ENCODE data around the gene CEP162. TPM values are rescaled to one million over a fixed set of nuclear protein-coding genes. Genes with fewer than 3 reads are reported as not detected.

CEP162 gene, protein sequence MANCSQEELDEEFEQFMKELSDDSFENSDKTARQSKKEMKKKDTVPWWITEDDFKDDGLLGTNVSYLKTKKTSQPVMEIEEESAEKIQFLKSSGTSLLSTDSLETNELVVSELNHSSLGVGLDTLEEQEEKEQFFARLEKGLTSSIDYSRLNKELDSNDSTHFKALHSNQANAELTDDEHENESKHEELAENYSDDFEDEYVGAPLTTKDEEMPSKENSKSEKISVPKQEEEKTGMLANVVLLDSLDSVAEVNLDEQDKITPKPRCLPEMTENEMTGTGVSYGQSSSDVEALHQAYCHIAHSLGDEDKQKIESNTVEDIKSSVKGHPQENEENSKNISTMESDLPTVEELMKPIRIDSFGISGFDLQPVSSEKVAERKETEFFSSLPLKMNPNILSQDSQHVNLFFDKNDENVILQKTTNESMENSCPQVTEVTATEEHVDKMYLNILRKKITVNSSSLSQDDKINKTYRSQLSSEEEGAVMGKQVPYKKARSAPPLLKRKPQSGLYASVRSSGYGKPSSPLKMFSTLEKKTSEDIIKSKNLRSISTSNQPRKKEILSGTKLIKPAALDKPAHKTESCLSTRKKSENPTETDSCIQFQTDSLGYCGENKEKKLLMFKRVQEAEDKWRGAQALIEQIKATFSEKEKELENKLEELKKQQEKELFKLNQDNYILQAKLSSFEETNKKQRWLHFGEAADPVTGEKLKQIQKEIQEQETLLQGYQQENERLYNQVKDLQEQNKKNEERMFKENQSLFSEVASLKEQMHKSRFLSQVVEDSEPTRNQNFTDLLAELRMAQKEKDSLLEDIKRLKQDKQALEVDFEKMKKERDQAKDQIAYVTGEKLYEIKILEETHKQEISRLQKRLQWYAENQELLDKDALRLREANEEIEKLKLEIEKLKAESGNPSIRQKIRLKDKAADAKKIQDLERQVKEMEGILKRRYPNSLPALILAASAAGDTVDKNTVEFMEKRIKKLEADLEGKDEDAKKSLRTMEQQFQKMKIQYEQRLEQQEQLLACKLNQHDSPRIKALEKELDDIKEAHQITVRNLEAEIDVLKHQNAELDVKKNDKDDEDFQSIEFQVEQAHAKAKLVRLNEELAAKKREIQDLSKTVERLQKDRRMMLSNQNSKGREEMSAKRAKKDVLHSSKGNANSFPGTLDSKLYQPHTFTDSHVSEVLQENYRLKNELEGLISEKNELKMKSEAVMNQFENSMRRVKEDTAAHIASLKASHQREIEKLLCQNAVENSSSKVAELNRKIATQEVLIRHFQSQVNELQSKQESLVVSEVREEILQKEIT (N-terminal part only)
- total RNA-seq (2014; rRNA removed; shearing (Covaris generic)), result 9.2 and 12.4 TPM in 2 replicates
- polyA plus RNA-seq (2016; fragmentation: Nextera tagmentation; extraction: Ambion mirVana), result 9.2 and 15.4 TPM in 2 replicates
- long read RNA-seq, partial matches to known transcripts, result 3 of 4 reads
- long read RNA-seq, other reads (novel, unspliced or antisense), result 1 of 4 reads

DNA sequence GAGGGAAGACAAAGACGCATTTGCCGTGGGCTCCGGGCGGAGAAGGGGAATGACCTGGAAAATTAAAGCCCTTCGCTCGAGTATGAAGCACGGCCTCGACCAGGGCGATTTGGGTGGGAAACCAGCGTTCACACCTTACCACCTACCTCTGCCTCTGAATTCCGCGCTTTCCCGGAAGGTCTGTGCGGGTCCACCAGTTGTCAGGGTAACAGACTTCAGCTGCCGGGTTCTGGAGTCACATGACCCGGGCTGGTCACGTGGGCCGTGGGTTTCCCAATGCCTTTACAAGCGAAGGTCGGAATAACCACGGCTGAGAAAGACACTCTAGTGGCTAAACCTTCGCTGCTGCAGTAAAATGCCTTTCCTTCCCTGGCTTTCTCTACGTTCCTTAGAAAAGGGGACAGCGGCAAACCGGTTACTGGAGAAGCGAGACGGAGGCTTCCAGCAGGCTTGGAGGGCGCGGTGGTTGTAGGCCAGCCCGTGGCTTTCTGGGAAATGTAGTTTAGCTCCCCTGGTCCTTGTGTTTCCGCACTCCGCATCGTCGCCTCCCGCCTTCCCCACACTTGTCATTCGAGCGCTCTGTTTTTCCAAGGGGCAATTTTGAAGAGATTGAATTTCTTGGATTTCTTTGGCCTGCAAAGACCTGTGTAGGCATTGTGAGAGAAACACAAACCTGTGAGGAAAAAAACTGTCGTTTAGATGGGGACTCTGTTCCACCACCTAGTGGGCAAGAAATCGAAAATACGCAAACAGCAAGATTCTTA, at the start of gene CEP162:
Gene CEP162, minus strand, starts transcription at position 210 of the 764 bp plus-strand sequence. CDS start 1,250 bp downstream, outside the sequence.
- Histone ChIP-seq H3F3A (replicated peaks; ENCODE audit: low read depth) (no peaks in the 10 kb centered on the region), H3K27ac (ENCODE audit: low read depth) (no peak within 1 kb of the TSS), H3K36me3 (ENCODE audit: insufficient read depth) (no peaks in the 10 kb centered on the region), H3K4me2 (peak within 1 kb of the TSS; percentile 89), H4K20me1 (replicated peaks; ENCODE audit: insufficient read depth) (no peaks in the 10 kb centered on the region), H3K79me2 (replicated peaks; ENCODE audit: insufficient read depth) (no peaks in the 10 kb centered on the region), H3K27me3 (ENCODE audit: insufficient read depth) (peaks cover 8% of the 10 kb centered on the region; the same call in 1 of the 2 replicates), H3K4me3 (peak within 1 kb of the TSS; percentile 85), H2AFZ (peak within 1 kb of the TSS; percentile 94), H3K4me1 (ENCODE audit: insufficient read depth) (0 out of 2 replicates have a peak, but pooled peaks cover 6% of the 10 kb centered on the region), H3K9me2 (ENCODE audit: insufficient read depth) (no peaks in the 10 kb centered on the region)
- ATAC-seq, result peak; percentile 98
- no peaks in the 10 kb centered on the region; the same call in 2 of the 3 replicates for H3K36me3 Mint-ChIP-seq (ENCODE audit: low read depth)
- peaks cover 2% of the 10 kb centered on the region for H3K27me3 Mint-ChIP-seq (ENCODE audit: insufficient read depth, low read depth, poor library complexity)
- peak within 1 kb of the TSS; percentile 79 for H3K27ac Mint-ChIP-seq
- DNase-seq (ENCODE audit: low spot score), result peak; percentile 96
- no peaks in the 10 kb centered on the region for H3K9me3 Mint-ChIP-seq
- H3K4me3 Mint-ChIP-seq, result peak within 1 kb of the TSS; percentile 95
- H3K4me1 Mint-ChIP-seq, result peaks cover 2% of the 10 kb centered on the region; the same call in 1 of the 3 replicates
- no peak for TF ChIP-seq ZNF331 (CRISPR knock-in tag; IDR thresholded peaks at IDR 0.05; ENCODE audit: low read depth)
- TF ChIP-seq POLR2AphosphoS5 (IDR thresholded peaks at IDR 0.05; ENCODE audit: low read depth), result 0 out of 2 replicates have a peak, but pooled peaks have one; percentile 35
- TF ChIP-seq STAT1 (IDR thresholded peaks at IDR 0.05; ENCODE audit: unreplicated experiment), result no peak
- no peak for TF ChIP-seq JUNB (IDR thresholded peaks at IDR 0.05; ENCODE audit: unreplicated experiment)
- TF ChIP-seq, protein P1, sequence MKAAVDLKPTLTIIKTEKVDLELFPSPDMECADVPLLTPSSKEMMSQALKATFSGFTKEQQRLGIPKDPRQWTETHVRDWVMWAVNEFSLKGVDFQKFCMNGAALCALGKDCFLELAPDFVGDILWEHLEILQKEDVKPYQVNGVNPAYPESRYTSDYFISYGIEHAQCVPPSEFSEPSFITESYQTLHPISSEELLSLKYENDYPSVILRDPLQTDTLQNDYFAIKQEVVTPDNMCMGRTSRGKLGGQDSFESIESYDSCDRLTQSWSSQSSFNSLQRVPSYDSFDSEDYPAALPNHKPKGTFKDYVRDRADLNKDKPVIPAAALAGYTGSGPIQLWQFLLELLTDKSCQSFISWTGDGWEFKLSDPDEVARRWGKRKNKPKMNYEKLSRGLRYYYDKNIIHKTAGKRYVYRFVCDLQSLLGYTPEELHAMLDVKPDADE (IDR thresholded peaks at IDR 0.05), result peak; percentile 77
- TF ChIP-seq, protein P2, sequence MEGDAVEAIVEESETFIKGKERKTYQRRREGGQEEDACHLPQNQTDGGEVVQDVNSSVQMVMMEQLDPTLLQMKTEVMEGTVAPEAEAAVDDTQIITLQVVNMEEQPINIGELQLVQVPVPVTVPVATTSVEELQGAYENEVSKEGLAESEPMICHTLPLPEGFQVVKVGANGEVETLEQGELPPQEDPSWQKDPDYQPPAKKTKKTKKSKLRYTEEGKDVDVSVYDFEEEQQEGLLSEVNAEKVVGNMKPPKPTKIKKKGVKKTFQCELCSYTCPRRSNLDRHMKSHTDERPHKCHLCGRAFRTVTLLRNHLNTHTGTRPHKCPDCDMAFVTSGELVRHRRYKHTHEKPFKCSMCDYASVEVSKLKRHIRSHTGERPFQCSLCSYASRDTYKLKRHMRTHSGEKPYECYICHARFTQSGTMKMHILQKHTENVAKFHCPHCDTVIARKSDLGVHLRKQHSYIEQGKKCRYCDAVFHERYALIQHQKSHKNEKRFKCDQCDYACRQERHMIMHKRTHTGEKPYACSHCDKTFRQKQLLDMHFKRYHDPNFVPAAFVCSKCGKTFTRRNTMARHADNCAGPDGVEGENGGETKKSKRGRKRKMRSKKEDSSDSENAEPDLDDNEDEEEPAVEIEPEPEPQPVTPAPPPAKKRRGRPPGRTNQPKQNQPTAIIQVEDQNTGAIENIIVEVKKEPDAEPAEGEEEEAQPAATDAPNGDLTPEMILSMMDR (conservative IDR thresholded peaks at IDR 0.05; ENCODE audit: low read depth in 2 of 2), result peak; percentile 45 to 76
- TF ChIP-seq, protein P3, sequence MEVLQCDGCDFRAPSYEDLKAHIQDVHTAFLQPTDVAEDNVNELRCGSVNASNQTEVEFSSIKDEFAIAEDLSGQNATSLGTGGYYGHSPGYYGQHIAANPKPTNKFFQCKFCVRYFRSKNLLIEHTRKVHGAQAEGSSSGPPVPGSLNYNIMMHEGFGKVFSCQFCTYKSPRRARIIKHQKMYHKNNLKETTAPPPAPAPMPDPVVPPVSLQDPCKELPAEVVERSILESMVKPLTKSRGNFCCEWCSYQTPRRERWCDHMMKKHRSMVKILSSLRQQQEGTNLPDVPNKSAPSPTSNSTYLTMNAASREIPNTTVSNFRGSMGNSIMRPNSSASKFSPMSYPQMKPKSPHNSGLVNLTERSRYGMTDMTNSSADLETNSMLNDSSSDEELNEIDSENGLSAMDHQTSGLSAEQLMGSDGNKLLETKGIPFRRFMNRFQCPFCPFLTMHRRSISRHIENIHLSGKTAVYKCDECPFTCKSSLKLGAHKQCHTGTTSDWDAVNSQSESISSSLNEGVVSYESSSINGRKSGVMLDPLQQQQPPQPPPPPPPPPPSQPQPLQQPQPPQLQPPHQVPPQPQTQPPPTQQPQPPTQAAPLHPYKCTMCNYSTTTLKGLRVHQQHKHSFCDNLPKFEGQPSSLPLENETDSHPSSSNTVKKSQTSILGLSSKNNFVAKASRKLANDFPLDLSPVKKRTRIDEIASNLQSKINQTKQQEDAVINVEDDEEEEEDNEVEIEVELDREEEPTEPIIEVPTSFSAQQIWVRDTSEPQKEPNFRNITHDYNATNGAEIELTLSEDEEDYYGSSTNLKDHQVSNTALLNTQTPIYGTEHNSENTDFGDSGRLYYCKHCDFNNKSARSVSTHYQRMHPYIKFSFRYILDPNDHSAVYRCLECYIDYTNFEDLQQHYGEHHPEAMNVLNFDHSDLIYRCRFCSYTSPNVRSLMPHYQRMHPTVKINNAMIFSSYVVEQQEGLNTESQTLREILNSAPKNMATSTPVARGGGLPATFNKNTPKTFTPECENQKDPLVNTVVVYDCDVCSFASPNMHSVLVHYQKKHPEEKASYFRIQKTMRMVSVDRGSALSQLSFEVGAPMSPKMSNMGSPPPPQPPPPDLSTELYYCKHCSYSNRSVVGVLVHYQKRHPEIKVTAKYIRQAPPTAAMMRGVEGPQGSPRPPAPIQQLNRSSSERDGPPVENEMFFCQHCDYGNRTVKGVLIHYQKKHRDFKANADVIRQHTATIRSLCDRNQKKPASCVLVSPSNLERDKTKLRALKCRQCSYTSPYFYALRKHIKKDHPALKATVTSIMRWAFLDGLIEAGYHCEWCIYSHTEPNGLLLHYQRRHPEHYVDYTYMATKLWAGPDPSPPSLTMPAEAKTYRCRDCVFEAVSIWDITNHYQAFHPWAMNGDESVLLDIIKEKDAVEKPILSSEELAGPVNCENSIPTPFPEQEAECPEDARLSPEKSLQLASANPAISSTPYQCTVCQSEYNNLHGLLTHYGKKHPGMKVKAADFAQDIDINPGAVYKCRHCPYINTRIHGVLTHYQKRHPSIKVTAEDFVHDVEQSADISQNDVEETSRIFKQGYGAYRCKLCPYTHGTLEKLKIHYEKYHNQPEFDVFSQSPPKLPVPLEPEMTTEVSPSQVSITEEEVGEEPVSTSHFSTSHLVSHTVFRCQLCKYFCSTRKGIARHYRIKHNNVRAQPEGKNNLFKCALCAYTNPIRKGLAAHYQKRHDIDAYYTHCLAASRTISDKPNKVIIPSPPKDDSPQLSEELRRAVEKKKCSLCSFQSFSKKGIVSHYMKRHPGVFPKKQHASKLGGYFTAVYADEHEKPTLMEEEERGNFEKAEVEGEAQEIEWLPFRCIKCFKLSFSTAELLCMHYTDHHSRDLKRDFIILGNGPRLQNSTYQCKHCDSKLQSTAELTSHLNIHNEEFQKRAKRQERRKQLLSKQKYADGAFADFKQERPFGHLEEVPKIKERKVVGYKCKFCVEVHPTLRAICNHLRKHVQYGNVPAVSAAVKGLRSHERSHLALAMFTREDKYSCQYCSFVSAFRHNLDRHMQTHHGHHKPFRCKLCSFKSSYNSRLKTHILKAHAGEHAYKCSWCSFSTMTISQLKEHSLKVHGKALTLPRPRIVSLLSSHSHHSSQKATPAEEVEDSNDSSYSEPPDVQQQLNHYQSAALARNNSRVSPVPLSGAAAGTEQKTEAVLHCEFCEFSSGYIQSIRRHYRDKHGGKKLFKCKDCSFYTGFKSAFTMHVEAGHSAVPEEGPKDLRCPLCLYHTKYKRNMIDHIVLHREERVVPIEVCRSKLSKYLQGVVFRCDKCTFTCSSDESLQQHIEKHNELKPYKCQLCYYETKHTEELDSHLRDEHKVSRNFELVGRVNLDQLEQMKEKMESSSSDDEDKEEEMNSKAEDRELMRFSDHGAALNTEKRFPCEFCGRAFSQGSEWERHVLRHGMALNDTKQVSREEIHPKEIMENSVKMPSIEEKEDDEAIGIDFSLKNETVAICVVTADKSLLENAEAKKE (CRISPR knock-in tag; IDR thresholded peaks at IDR 0.05), result no peak
